Activated CD8-positive, alpha-beta memory T cell treated with anti-CD3 and anti-CD28 coated beads for 48 hours (primary cell): Measurements from ENCODE around the gene LMTK3.

ENCODE experiments used
- DNase-seq, 3 experiments: peaks; one replicate each; pipeline ENCODE4 v3.0.0-alpha.2; 2020; ENCODE audit warnings: low read depth in 2 of 3, low spot score in 2 of 3

LMTK3 gene

DNA sequence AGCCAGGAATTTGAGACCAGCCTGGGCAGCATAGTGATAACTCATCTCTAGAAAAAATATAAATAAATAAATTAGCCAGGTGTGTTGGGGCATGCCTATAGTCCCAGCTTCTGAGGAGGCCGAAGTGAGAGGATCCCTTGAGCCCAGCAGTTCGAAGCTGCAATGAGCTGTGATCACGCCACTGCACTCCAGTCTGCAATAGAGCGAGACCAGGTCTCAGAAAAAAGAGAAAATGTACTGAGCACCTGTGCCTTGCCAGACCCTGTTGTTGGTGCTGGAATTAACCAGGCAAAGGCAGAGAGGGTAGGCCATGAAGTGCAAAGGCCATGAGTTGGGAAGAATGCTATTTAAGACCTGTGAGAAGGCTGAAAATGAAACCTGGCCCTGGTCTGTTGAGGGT lies 39.8 kb downstream of the LMTK3 start:
- DNase-seq: no peak

DNA sequence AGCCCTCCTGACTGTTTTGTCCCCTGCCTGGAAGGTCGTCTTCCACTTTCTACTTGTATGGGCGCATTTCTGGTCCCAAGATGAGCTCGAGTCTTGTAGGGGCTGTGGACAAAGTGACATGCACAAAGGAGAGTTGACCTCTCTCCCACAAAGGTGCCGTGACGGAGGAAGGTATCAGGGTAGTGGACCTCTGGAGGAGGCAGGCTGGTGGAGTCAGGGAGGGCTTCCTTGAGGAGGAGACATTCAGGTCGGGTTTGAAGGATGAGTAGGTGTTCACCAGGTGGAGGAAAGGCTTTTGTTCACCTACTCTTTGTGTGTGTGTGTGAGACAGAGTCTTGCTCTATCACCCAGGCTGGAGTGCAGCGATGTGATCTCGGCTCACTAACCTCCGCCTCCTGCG lies 40.8 kb downstream of the LMTK3 start:
- DNase-seq: no peak

DNA sequence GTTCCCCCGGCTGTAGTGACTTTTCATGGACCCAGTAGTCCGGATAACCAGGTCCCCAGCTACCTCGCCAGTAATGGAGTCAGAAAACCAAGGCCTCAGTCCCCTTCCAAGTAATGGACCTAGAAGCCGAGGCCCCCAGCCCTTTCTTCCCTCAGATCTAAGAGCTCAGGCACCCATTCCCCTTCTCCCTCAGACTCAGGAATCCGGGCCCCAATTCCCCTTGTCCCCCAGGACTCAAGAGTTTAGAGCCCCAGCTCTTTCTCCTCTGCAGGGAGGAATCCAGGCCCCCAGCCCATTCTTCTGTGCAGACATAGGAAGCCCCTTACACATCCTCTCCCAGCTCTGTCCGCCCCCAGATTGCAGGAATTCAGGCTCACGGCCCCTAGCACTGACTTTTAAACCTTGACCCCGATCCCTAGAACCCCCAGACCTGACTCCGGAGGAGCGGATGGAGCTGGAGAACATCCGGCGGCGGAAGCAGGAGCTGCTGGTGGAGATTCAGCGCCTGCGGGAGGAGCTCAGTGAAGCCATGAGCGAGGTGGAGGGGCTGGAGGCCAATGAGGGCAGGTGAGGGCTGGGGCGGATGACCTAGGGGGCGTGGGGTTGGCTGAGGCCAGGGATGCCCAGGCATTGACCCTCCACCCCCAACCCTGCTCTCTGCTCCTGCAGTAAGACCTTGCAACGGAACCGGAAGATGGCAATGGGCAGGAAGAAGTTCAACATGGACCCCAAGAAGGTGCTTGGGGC lies 41.5 kb downstream of the LMTK3 start:
- DNase-seq: no peak

DNA sequence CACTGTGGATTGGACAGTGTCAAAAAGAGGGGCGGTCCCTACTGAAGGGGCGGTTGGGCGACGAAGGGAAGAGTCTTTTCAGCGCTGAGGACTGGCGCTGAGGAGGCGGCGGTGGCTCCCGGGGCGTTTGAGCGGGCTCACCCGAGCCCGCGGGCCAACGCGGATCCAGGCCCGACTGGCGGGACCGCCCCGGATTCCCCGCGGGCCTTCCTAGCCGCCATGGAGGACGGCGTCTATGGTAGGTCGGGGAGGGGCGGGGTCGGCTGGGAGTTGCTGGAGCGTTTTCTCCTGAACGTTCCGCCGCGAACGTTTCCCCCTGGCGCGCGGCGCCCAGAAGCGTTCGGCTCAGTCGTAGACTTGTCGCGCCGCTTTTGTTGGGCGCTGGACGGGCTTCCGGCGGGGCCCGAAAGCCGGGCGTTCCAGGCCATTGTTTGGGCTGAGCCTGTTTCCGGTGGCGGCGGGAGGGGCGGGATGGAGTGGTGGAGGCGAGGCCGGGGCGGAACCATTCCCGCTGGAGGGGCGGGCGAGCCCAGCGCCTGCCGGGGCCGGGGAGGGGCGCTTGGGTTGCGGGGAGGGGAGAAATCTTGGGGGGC lies 42.2 kb downstream of the LMTK3 start, which contains the start of gene CYTH2:
CYTH2 (plus strand) TSS at position 81 of the 593 bp plus-strand sequence; CDS start at position 220, 139 bp downstream.
- peak in 2 of 3 experiments; percentile 54 to 58 for DNase-seq

DNA sequence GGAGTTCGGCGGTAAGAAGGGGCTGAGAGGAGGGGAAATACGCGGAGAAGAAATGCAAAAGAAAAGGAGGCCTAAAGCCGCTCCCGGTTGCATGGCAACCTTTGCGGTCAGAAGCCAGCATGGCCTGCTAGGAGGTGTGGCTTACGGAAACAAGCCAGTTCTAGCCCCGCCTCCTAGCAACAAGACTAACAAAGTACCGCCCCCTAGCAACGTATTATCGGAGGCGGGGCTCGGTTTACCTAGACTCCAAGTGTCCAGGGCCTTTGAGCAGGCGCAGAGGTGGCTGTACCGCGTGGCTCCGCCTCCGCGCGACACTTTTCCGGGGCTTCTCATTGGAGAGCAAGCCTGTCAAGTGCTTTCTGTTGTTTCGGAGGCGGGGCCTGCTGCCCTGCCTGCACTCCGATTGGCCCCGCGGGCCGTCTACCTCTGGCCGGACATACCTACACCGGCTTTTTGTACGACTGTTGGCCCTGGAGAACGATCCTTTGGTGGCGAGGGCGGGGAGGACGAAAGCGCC lies 42.8 kb downstream of the LMTK3 start:
- DNase-seq: peak; percentile 84 to 98 (median 94)

DNA sequence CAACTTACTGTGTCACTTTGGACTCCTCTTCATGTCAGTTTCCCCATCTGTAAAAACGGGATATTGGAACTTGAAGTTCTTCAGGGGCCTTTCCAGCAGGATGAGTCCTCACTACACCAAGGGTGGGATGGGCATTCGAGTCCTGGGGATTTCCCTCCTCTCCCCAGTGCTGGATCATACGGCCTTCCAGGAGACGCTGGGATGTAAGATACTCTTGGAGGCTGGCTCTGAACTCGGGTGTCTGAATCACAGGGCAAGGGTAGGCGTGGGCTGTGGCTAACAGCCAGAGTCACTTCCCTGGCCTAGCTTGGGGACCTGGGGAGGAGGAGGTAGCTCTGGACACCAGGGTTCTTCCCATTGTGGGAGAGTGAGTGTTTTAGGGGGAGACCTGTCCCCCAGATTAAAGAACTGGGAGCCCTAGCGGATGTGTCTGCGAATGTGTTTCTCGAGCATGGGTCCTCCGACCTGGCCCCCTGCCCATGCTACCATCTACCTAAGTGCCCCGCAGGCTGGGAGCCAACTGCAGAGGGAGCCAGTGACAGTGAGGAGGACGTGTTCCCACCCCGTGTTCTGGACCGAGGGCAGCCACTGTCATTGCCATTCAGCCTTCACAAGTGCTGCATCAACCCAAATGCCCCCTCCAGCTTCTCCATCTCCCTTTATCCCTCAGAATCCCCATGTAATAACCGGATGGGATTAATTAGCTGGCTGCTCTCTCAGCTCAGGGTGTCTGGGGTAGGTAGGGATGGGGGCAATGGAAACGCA lies 44.9 kb downstream of the LMTK3 start:
- DNase-seq: no peak

DNA sequence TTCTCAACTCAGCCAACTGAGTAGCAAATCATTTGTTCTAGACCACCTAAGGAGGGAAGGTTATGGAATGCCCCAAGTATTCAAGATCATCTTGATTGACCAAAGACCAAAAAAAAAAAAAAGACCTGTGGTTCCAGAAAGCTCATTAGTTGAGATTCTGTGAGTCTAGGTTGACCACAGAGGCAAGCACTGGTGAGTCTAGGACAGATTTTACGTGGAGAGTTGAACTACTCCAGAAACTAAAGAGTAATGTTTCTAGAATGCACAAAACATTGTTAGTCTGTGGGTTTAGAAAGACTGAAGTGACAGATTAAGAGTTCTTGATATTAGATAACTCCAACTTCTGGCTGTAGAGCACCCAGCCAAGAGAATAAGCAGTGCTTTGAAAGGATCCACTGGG lies 46.4 kb downstream of the LMTK3 start:
- DNase-seq: no peak

DNA sequence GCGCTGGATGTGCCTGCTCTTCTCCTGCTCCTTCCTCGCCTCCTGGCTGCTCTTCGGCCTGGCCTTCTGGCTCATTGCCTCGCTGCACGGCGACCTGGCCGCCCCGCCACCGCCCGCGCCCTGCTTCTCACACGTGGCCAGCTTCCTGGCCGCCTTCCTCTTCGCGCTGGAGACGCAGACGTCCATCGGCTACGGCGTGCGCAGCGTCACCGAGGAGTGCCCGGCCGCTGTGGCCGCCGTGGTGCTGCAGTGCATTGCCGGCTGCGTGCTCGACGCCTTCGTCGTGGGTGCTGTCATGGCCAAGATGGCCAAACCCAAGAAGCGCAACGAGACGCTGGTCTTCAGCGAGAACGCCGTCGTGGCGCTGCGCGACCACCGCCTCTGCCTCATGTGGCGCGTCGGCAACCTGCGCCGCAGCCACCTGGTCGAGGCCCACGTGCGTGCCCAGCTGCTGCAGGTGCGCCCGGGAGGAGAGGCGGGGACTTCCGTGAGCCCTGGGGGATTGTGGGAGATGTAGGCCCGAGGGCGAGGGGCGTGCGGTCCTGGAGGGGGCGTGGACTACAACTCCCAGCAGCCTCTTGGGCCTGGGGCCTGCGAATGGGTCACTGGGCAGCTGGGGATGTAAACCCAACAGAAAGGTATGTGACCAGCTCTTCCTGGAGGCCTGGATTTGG lies 49.5 kb downstream of the LMTK3 start:
- no peak for DNase-seq

DNA sequence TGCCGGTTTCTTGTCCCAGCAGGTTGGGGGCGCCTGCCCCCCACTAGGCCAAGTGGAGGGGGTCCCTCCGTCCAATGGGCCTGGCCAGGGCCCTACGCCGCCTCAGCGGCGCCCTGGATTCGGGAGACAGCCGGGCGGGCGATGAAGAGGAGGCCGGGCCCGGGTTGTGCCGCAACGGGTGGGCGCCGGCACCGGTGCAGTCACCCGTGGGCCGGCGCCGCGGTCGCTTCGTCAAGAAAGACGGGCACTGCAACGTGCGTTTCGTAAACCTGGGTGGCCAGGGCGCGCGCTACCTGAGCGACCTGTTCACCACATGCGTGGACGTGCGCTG lies 50.0 kb downstream of the LMTK3 start:
- no peak for DNase-seq

DNA sequence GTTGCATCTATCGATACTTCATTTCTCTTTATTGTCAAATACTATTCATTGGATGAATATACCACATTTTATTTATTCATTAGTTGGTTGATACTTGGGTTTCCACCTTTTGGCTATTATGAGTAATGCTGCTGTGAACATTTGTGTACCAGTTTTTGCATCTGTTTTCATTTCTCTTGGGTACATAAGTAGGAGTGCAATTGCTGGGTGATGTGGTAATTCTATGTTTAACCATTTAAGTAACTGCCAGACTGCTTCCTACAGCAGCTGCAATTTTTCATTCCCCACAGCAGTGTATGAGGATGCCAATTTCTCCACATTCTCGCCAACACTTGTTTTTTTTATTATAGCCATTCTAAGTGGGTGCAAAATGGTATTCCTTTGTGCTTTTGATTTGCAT lies 53.6 kb downstream of the LMTK3 start:
- no peak for DNase-seq

DNA sequence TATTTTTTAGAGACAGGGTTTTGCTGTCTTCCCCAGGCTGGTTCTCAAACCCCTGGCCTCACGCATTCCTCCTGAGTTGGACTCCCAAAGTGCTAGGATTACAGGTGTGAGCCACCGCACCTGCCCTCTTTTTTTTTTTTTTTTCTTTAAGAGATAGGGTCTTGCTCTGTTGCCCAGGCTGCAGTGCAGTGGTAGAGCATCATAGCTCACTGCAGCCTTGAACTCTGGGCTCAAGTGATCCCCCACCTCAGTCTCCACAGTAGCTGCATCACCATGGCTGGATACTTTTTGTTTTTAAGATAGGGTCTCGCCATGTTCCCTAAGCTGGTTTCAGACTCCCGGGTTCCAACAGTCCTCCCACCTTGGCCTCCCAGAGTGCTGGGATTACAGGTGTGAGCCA lies 54.8 kb downstream of the LMTK3 start:
- DNase-seq: no peak

DNA sequence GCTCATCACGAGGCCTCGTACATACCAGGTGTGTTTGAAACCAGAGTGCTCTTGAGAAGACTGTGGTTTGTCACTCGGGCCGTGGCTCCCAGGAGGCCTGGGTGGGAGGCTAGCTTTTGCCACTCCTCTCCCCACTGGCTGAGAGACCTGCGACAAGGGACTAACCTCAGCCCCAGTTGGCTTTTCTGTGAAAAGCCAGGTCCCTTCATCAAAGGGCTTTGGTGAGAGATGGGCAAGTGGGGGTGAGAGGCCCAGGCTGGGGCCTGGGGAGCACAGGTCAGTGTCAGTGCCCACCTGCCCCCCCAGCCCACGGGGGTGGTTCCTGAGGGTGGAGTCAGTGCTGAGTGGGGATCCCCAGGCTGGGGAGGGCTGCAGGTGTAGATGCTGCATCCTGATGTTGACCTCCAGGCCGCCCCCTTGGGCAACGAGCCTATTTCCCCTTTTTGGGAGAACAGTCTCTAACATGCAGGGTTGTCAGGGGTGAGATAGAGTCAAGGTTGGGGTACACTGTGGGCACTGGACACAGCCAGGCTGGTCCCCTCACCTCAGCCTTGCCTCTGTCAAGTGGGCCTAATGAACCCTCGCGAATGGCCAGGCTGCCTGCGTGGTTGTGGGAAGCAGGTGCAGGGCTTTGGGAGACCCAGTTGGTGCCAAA lies 55.6 kb downstream of the LMTK3 start:
- DNase-seq: no peak

DNA sequence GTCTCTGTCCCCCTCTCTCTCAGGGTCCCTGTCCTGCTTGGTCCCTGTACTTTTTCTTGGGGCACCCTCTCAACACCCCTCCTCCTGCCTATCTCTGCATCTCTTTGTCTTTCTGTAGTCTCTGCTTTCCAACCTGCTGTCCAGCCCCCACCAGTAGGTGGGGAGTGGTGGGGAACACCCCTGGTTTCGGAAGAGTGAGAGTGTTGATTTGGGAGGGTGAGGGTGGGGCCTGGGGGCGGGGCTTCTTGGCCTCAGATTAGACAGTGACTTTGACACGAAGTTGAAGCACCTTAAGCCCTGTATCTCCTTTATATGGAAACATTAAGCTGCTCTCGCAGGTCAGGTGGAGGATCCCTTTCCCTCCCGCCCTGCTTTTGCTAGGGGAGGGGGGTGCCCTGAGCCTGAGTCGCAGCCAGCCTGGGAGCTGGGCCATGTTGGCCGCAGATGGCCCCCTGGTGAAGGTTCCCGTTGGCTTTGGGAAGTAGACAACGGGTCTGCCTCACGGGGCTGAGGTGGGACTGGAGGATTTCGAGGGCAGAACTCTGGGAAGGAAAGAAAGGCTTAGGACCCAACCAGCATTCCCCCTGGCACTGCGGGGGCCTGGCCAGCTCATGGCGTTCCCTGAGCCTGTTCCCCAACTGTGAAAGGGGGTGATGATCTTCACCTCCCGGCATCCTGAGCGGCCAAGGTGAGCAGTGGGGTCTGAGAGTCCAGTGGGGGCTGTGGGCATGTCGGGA lies 56.3 kb downstream of the LMTK3 start, which contains the start of gene KCNJ14:
KCNJ14 (plus strand) TSS at position 404 of the 737 bp plus-strand sequence. CDS start 6,151 bp downstream, outside the sequence.
- no peak for DNase-seq

DNA sequence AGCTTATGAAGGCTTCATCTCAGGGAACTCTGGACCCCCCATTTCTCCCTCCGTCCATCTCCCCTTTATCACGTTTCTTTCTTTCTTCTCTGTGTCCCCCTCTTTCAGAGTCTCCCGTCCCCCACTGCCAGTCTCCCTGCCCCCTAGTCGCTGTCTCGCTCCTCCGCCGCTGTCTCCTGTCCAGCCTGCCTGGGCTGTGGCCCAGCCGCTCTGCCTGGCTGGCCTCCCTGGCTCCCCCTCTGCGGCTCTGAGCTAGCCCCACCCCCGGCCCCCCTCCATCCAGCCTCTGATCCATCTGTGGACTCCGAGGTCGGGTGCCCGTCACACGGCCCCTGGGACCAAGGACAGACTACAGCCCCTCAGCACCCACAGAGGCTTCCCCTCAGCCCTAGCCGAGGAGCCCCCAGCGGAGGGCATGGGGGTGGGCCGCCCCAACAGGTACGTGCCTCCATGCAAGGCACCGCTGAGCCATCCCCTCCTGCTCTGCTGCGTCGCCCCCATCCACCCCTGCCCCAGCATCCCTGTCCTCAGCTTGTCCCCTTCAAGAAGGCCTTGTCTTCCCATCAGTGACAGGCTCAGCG lies 57.4 kb downstream of the LMTK3 start:
- DNase-seq: no peak

DNA sequence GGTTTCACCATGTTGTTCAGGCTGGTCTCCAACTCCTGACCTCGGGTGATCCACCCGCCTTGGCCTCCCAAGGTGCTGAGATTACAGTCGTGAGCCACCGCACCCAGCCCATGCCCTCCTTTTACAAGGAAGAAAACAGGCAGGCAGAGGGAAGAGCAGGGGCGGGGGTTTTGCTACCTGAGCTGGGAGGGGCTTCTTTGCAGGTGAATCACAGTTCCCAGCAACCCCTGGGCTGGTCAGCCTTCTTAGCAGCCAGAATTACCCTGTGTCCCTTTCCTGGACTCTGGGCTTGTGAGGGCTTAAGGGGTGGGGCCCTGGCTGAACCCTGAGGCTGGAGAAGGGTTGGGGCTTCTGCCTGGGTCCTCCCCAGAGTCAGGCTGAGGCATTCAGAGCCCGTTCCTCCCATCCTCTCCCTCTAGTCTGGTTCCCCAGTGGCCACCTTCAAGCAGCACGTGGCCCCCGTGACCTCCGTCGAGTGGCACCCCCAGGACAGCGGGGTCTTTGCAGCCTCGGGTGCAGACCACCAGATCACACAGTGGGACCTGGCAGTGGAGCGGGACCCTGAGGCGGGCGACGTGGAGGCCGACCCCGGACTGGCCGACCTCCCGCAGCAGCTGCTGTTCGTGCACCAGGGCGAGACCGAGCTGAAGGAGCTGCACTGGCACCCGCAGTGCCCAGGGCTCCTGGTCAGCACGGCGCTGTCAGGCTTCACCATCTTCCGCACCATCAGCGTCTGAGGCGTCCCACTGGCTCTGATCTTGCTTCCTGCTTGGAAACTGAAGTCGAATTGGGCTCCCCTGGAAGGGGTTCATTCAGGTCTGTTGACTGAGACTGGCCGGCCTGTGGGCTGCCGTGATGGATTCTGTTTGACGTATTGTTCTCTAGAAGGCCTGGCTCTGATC lies 59.1 kb downstream of the LMTK3 start:
- DNase-seq: no peak

DNA sequence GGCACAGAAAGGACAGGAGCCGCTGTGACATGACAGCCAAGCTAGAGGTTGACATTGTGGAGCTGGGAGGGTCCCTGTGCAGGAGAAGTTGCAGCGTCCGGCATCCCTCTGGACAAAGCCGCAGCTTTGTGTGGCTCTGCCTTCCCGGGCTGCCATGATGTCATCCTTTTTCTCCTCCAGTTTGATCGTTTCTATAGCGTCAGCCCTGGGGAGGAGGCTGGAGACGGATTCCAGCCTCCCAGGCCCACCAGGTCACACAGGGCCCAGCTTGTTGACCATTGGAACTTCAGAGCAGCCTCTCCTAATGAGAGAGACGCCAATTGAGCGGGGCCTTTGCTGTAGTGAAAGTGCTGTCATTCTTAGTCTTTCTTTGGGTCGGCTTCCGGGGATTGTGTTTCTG lies 60.0 kb downstream of the LMTK3 start:
- DNase-seq: no peak

DNA sequence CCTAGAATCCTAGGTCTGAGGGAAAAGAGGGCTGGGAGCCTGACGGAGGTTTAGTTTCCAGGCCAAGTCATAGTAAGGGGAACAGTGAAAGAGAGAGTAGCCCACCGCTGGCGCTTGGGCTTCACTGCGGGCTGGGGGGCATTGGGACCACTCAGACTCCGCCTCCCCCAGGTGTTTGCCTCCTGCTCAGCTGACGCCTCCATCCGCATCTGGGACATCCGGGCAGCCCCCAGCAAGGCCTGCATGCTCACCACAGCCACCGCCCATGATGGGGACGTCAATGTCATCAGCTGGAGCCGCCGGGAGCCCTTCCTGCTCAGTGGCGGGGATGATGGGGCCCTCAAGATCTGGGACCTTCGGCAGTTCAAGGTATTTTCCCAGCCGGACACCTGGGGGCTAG lies 60.8 kb downstream of the LMTK3 start:
- DNase-seq: no peak

DNA sequence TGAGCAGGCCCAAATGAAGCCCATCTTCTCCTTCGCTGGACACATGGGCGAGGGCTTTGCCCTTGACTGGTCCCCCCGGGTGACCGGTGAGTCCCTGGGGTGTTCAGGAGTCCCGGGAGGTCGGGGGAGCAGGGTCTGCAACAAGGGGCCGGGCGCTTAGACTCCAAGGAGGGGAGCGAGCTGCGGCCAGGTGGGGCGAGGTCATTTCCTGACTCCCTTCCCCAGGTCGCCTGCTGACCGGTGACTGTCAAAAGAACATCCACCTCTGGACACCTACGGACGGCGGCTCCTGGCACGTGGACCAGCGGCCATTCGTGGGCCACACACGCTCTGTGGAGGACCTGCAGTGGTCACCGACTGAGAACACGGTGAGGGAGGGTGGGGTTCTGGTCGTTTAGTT lies 61.2 kb downstream of the LMTK3 start:
- DNase-seq: no peak

DNA sequence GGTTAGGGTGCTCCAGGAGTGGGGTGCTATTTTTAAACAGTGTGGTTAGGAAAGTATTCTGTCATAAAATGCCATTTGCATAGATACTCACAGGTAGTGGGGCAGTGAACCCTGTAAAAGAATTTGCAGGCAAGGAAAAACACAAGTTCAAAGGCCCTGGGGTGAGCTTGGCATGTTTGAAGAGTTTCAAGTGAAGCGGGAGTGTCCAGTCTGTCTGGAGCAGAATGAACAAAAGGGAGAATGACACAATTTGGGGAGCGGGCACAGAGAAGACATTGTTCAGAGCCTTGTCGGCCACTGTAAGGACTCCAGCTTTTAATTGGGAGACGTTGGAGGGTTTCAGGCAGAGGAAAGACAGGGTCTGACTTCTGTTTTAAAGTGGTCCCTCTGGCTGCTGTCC lies 63.1 kb downstream of the LMTK3 start:
- DNase-seq: no peak
